Ishikawa (cell line): Measurements from ENCODE around the gene ST6GALNAC3.

Experiments used
- CEBPB ChIP-seq: IDR thresholded peaks from 2 replicates; pipeline ENCODE4 v1.6.1; 2012
- CREB1 ChIP-seq: IDR thresholded peaks from 2 replicates; pipeline ENCODE4 v1.6.1; 2012; ENCODE audit warnings: low read depth
- EGR1 ChIP-seq: IDR thresholded peaks from 2 replicates; pipeline ENCODE4 v1.6.1; 2012
- EP300 ChIP-seq: IDR thresholded peaks from 2 replicates; pipeline ENCODE4 v1.6.1; 2012; ENCODE audit warnings: borderline replicate concordance
- FOXM1 ChIP-seq: IDR thresholded peaks from 2 replicates; pipeline ENCODE4 v1.6.1; 2012; ENCODE audit warnings: low read depth, borderline replicate concordance
- NFIC ChIP-seq: IDR thresholded peaks from 2 replicates; pipeline ENCODE4 v1.6.1; 2012
- RAD21 ChIP-seq: IDR thresholded peaks from 2 replicates; pipeline ENCODE4 v1.6.1; 2012; ENCODE audit warnings: low read depth
- TAF1 ChIP-seq: IDR thresholded peaks from 2 replicates; pipeline ENCODE4 v1.6.1; 2012; ENCODE audit warnings: low read depth, mild to moderate bottlenecking
- TCF12 ChIP-seq: IDR thresholded peaks from 2 replicates; pipeline ENCODE4 v1.6.1; 2012; ENCODE audit warnings: low read depth
- TEAD4 ChIP-seq: IDR thresholded peaks from 2 replicates; pipeline ENCODE4 v1.6.1; 2012
- USF1 ChIP-seq: IDR thresholded peaks from 2 replicates; pipeline ENCODE4 v1.6.1; 2012
- ZBTB7A ChIP-seq: IDR thresholded peaks from 2 replicates; pipeline ENCODE4 v1.6.1; 2012; ENCODE audit warnings: low read depth
- TF ChIP-seq, protein P1 (sequence below): IDR thresholded peaks from 2 replicates; pipeline ENCODE4 v1.6.1; 2012; ENCODE audit warnings: low read depth, mild to moderate bottlenecking
- TF ChIP-seq, protein P2 (sequence below): IDR thresholded peaks from 2 replicates; pipeline ENCODE4 v1.6.1; 2012

DNA sequence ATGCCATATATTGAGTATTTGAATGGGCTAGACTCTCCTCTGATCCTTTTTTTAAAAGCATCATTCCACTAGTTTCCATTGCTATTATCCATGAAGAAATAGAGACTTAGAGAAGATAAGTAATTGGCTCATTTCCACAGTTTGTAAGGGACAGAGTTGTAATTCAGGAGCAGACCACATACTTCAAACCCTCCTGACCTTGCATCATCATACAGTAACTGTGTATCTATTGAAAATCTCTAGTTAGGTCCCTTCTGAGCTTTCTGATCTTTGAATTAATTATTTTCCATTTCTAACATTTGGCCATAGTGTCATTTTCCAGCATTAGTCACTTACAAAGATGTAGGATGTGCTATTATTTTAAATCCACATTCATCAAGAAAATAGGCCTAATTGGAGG, 406.3 kb downstream of the ST6GALNAC3 start:
- TF ChIP-seq, protein P1, sequence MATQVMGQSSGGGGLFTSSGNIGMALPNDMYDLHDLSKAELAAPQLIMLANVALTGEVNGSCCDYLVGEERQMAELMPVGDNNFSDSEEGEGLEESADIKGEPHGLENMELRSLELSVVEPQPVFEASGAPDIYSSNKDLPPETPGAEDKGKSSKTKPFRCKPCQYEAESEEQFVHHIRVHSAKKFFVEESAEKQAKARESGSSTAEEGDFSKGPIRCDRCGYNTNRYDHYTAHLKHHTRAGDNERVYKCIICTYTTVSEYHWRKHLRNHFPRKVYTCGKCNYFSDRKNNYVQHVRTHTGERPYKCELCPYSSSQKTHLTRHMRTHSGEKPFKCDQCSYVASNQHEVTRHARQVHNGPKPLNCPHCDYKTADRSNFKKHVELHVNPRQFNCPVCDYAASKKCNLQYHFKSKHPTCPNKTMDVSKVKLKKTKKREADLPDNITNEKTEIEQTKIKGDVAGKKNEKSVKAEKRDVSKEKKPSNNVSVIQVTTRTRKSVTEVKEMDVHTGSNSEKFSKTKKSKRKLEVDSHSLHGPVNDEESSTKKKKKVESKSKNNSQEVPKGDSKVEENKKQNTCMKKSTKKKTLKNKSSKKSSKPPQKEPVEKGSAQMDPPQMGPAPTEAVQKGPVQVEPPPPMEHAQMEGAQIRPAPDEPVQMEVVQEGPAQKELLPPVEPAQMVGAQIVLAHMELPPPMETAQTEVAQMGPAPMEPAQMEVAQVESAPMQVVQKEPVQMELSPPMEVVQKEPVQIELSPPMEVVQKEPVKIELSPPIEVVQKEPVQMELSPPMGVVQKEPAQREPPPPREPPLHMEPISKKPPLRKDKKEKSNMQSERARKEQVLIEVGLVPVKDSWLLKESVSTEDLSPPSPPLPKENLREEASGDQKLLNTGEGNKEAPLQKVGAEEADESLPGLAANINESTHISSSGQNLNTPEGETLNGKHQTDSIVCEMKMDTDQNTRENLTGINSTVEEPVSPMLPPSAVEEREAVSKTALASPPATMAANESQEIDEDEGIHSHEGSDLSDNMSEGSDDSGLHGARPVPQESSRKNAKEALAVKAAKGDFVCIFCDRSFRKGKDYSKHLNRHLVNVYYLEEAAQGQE = no peak
- TF ChIP-seq RAD21 = no peak
- TF ChIP-seq CREB1 = no peak
- TF ChIP-seq FOXM1 = no peak
- TF ChIP-seq EGR1 = no peak
- TF ChIP-seq NFIC = no peak
- TF ChIP-seq, protein P2, sequence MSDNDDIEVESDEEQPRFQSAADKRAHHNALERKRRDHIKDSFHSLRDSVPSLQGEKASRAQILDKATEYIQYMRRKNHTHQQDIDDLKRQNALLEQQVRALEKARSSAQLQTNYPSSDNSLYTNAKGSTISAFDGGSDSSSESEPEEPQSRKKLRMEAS = no peak
- TF ChIP-seq TAF1 = no peak
- no peak for TF ChIP-seq TEAD4
- no peak for TF ChIP-seq TCF12
- no peak for TF ChIP-seq CEBPB
- TF ChIP-seq EP300 = no peak
- TF ChIP-seq ZBTB7A = no peak
- TF ChIP-seq USF1 = no peak
